Lower leg skin (tissue), 3 donors: ENCODE data around the gene RASL11B.

ENCODE experiments used
- CTCF ChIP-seq, 3 donors: fragments of 450-650 bp; IDR thresholded peaks; one replicate each; pipeline ENCODE4 v1.5.1; 2016; ENCODE audit warnings: antibody characterized with exemption in 3 of 3, mild to moderate bottlenecking in 3 of 3, moderate library complexity in 2 of 3
- POLR2A ChIP-seq, 2 donors: fragments of 450-650 bp; IDR thresholded peaks; one replicate each; pipeline ENCODE4 v1.6.1; 2016 to 2017; ENCODE audit warnings: antibody characterized with exemption in 2 of 2, mild to moderate bottlenecking in 1 of 2, moderate library complexity in 1 of 2

GRCh38 chr4:52883707-52884669, 21.9 kb downstream of the RASL11B start:
- TF ChIP-seq CTCF (IDR thresholded peaks at IDR 0.05): no peak
- TF ChIP-seq POLR2A (IDR thresholded peaks at IDR 0.05): no peak
